ENCODE results near the gene REXO1. TPM values are rescaled to one million over a fixed set of nuclear protein-coding genes. Genes with fewer than 3 reads are reported as not detected.

The REXO1 gene
- total and polyA plus RNA-seq, 2 donors from 2014 or later, result 12.1 to 36.8 TPM

DNA sequence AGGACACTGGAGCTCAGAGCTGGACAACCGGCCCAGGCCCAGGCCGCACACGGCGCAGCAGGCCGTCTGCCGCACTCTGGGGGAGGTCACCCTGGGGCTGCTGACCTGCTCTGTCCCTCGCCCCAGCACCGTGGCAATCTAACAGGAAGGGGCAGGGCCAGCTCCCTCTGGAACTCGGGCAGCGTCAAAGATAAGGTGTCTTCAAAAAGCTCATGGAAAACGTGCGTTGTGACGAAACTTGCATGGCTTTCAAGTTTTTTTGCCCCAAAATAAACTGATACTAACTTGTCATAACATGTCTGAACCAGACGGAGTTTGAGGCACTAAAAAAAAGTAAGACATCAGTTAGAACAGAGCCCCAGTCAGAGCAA lies 24.0 kb downstream of the REXO1 start:
- TF ChIP-seq CTCF (IDR thresholded peaks at IDR 0.05; ENCODE audit: borderline replicate concordance, extremely low read depth, insufficient read depth), result no peak
- Histone ChIP-seq H3K27me3 (ENCODE audit: control insufficient read depth, insufficient read depth, low read length) (no peaks in the 10 kb centered on the region), H3K9me3 (ENCODE audit: control insufficient read depth in 2 of 3, insufficient read depth in 1 of 3, low read length in 3 of 3) (no peaks in the 10 kb centered on the region), H3K4me1 (ENCODE audit: control insufficient read depth in 2 of 3, insufficient read depth in 2 of 3, low read depth in 1 of 3, low read length in 3 of 3) (peaks cover 0 to 8% (median 3%) of the 10 kb centered on the region in 3 donors), H3K9ac (ENCODE audit: low read length in 3 of 3) (no peak overlapping the region), H3K4me3 (ENCODE audit: low read length in 3 of 3) (no peak overlapping the region), H3K36me3 (ENCODE audit: control insufficient read depth in 2 of 3, insufficient read depth in 3 of 3, low read length in 3 of 3) (peaks cover 0 to 8% (median 5%) of the 10 kb centered on the region in 3 donors), H3K27ac (ENCODE audit: low read depth in 2 of 2, low read length in 2 of 2) (no peak overlapping the region)
- no peak for DNase-seq
- intact Hi-C loops (cut with DNase I), result no loop called here
- no peak for FAIRE-seq

DNA sequence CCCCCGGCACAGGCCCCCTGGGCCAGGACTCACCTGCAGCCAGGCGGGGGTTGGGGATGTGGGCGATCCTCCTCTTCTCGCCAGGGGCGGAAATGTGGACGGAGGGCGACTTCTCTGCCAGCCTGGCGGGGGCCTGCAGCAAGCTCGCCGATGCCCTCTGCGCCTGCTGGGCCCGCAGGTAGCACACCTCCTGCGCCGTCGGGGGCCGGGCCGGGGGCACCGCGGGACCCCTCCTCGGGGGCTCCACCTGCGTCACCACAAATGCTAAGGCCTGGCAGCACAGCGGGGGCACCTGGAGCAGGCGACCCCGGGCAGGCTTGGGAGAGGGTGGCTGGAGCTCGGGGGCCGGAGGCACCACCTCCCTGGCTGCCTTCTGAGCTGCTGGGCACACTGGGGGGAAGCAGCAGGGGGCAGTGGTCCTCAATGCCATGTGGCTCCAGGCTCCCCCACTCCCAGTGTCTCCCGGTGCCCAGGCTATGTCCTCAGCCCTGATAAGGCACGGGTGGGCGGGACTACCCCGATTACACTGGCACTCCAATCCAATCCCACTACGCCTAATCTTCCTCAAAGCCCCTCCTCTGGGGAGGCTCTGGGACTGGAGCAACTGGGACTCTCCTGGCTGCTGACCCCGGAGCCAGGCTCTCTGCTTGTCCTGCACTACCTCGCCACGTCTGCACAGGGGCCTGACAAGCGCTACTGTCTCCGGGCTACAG lies 24.6 kb downstream of the REXO1 start:
- TF ChIP-seq CTCF (IDR thresholded peaks at IDR 0.05; ENCODE audit: borderline replicate concordance, extremely low read depth, insufficient read depth), result no peak
- FAIRE-seq (no peak), DNase-seq (peak in 1 of 5 donors; percentile 66)
- intact Hi-C loops (cut with DNase I), result no loop called here
- no peak overlapping the region for H3K4me3 ChIP-seq (ENCODE audit: low read length in 3 of 3)
- H3K4me1 ChIP-seq (ENCODE audit: control insufficient read depth in 2 of 3, insufficient read depth in 2 of 3, low read depth in 1 of 3, low read length in 3 of 3), result peaks cover 0 to 8% (median 3%) of the 10 kb centered on the region in 3 donors
- H3K27ac ChIP-seq (ENCODE audit: low read depth in 2 of 2, low read length in 2 of 2), result no peak overlapping the region
- H3K36me3 ChIP-seq (ENCODE audit: control insufficient read depth in 2 of 3, insufficient read depth in 3 of 3, low read length in 3 of 3), result peaks cover 0 to 8% (median 5%) of the 10 kb centered on the region in 3 donors
- H3K27me3 ChIP-seq (ENCODE audit: control insufficient read depth, insufficient read depth, low read length), result no peaks in the 10 kb centered on the region
- no peak overlapping the region for H3K9ac ChIP-seq (ENCODE audit: low read length in 3 of 3)
- no peaks in the 10 kb centered on the region for H3K9me3 ChIP-seq (ENCODE audit: control insufficient read depth in 2 of 3, insufficient read depth in 1 of 3, low read length in 3 of 3)

- Histone ChIP-seq H3K4me3 (ENCODE audit: low read length in 3 of 3) (no peak overlapping the region), H3K9ac (ENCODE audit: low read length in 3 of 3) (no peak overlapping the region), H3K9me3 (ENCODE audit: control insufficient read depth in 2 of 3, insufficient read depth in 1 of 3, low read length in 3 of 3) (no peaks in the 10 kb centered on the region), H3K27ac (ENCODE audit: low read depth in 2 of 2, low read length in 2 of 2) (no peak overlapping the region), H3K4me1 (ENCODE audit: control insufficient read depth in 2 of 3, insufficient read depth in 2 of 3, low read depth in 1 of 3, low read length in 3 of 3) (peaks cover 0 to 8% (median 3%) of the 10 kb centered on the region in 3 donors), H3K27me3 (ENCODE audit: control insufficient read depth, insufficient read depth, low read length) (no peaks in the 10 kb centered on the region), H3K36me3 (ENCODE audit: control insufficient read depth in 2 of 3, insufficient read depth in 3 of 3, low read length in 3 of 3) (peaks cover 0 to 9% (median 9%) of the 10 kb centered on the region in 3 donors)
- TF ChIP-seq CTCF (IDR thresholded peaks at IDR 0.05; ENCODE audit: borderline replicate concordance, extremely low read depth, insufficient read depth), result no peak
- intact Hi-C loops (cut with DNase I), result no loop called here
- no peak for DNase-seq
- no peak for FAIRE-seq
Measured at GRCh38 chr19:1823020-1823419, 25.3 kb downstream of the REXO1 start.
